SU-DHL-6 (cell line): Measurements from ENCODE around the gene RPL4.

Experiments used
- H2AFZ ChIP-seq: fragments of 200-600 bp; sonication (generic); 2 replicates; pipeline ENCODE4 v1.6.1; 2014; ENCODE audit warnings: low read depth, mild to moderate bottlenecking, moderate library complexity, mixed read lengths, antibody characterized with exemption, low read length; ENCODE audit not compliant: severe bottlenecking
- H3F3A ChIP-seq: fragments of 200-600 bp; shearing (Covaris generic); 2 replicates; pipeline ENCODE4 v1.6.0; 2016; ENCODE audit warnings: antibody characterized with exemption, mild to moderate bottlenecking; ENCODE audit not compliant: insufficient read depth
- H3K27ac ChIP-seq: fragments of 200-600 bp; sonication (generic); 2 replicates; pipeline ENCODE4 v1.5.1; 2016; ENCODE audit warnings: low read depth, mild to moderate bottlenecking, low read length, moderate library complexity, mixed read lengths
- H3K27me3 ChIP-seq: fragments of 200-600 bp; sonication (generic), shearing (Covaris generic); 2 replicates; pipeline ENCODE4 v1.6.0; 2014; ENCODE audit warnings: mild to moderate bottlenecking, low read length
- H3K36me3 ChIP-seq: fragments of 200-600 bp; sonication (generic); 2 replicates; pipeline ENCODE4 v1.6.1; 2014; ENCODE audit warnings: mild to moderate bottlenecking, low read length, mixed read lengths
- H3K4me2 ChIP-seq: fragments of 300-600, 200-600 bp; shearing (Covaris generic), sonication (generic); 2 replicates; pipeline ENCODE4 v1.6.0; 2014; ENCODE audit warnings: low read length, low read depth, mild to moderate bottlenecking; ENCODE audit not compliant: poor library complexity, severe bottlenecking
- H3K4me3 ChIP-seq: fragments of 200-600 bp; sonication (generic); 2 replicates; pipeline ENCODE4 v1.5.1; 2014; ENCODE audit warnings: antibody characterized with exemption, low read length, mild to moderate bottlenecking, mixed read lengths; ENCODE audit not compliant: insufficient read depth, poor library complexity, severe bottlenecking
- H3K79me2 ChIP-seq: fragments of 200-600 bp; sonication (generic); 2 replicates; pipeline ENCODE4 v1.6.1; 2014; ENCODE audit warnings: mild to moderate bottlenecking, low read length, moderate library complexity; ENCODE audit not compliant: insufficient read depth
- H3K9ac ChIP-seq: fragments of 200-600 bp; sonication (generic); 2 replicates; pipeline ENCODE4 v1.7.0; 2014; ENCODE audit warnings: mild to moderate bottlenecking, low read length
- H3K9me2 ChIP-seq: fragments of 200-600 bp; sonication (generic); replicated peaks from 2 replicates; pipeline ENCODE4 v1.6.1; 2014; ENCODE audit warnings: low read length; ENCODE audit not compliant: insufficient read depth
- H3K9me3 ChIP-seq: fragments of 200-600 bp; sonication (generic); 2 replicates; pipeline ENCODE4 v1.6.1; 2014; ENCODE audit warnings: low read length, mixed read lengths; ENCODE audit not compliant: insufficient read depth
- H4K20me1 ChIP-seq: fragments of 200-600 bp; sonication (generic); 2 replicates; pipeline ENCODE4 v1.6.1; 2014; ENCODE audit warnings: low read depth, mild to moderate bottlenecking, antibody characterized with exemption, low read length, moderate library complexity, mixed read lengths
- EZH2phosphoT487 ChIP-seq: fragments of 200-600 bp; sonication (generic), shearing (Covaris generic); conservative IDR thresholded peaks from 2 replicates; pipeline ENCODE4 v1.6.1; 2018; ENCODE audit warnings: mild to moderate bottlenecking, antibody characterized with exemption, low read length, moderate library complexity, mixed read lengths
- TF ChIP-seq, protein P1 (sequence below): fragments of 200-600 bp; sonication (generic); IDR thresholded peaks from one replicate; pipeline ENCODE4 v1.5.1; 2017; ENCODE audit warnings: antibody characterized with exemption, mild to moderate bottlenecking, low read length, moderate library complexity; ENCODE audit not compliant: insufficient read depth, poor library complexity, severe bottlenecking

Gene RPL4

GRCh38 chr15:66504563-66505429 lies at the start of gene RPL4, which contains the start of gene ZWILCH:
Gene RPL4, minus strand, starts transcription at chr15:66504855. Its CDS starts 65 bp downstream, at chr15:66504790.
Gene ZWILCH, plus strand, starts transcription at chr15:66505326. Its CDS starts 13 bp downstream, at chr15:66505339.
- Histone ChIP-seq H3K9ac (peak within 1 kb of the TSS; percentile 94), H3F3A (peaks cover 53% of the 10 kb centered on the region), H3K27ac (peak within 1 kb of the TSS; percentile 88), H2AFZ (peak within 1 kb of the TSS; percentile 76), H3K4me3 (peak within 1 kb of the TSS; percentile 96), H3K4me2 (peak within 1 kb of the TSS; percentile 98), H3K36me3 (peaks cover 51% of the 10 kb centered on the region), H4K20me1 (peaks cover 23% of the 10 kb centered on the region), H3K79me2 (peaks cover 68% of the 10 kb centered on the region), H3K27me3 (no peaks in the 10 kb centered on the region), H3K9me3 (no peaks in the 10 kb centered on the region), H3K9me2 (no peaks in the 10 kb centered on the region)
- TF ChIP-seq, protein P1, sequence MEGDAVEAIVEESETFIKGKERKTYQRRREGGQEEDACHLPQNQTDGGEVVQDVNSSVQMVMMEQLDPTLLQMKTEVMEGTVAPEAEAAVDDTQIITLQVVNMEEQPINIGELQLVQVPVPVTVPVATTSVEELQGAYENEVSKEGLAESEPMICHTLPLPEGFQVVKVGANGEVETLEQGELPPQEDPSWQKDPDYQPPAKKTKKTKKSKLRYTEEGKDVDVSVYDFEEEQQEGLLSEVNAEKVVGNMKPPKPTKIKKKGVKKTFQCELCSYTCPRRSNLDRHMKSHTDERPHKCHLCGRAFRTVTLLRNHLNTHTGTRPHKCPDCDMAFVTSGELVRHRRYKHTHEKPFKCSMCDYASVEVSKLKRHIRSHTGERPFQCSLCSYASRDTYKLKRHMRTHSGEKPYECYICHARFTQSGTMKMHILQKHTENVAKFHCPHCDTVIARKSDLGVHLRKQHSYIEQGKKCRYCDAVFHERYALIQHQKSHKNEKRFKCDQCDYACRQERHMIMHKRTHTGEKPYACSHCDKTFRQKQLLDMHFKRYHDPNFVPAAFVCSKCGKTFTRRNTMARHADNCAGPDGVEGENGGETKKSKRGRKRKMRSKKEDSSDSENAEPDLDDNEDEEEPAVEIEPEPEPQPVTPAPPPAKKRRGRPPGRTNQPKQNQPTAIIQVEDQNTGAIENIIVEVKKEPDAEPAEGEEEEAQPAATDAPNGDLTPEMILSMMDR, result no peak
- no peak for TF ChIP-seq EZH2phosphoT487

DNA sequence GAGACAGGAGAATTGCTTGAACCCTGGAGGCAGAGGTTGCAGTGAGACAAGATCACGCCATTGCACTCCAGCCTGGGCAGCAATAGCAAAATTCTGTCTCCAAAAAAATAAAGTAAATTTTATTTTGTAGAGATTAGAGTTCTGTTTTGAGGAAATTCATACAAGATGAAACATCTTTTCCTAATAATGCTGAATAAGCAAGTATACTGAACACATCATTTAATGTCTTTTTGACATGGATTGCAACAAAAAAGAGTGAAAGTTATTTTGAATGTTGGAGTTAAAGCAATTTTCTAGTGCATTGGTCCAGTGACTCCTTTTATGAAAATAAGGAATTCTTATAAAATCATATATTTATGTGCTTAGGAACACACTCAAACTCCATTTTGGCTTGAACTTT lies 40.6 kb upstream of the RPL4 start:
- Histone ChIP-seq H3K9me3 (no peaks in the 10 kb centered on the region), H4K20me1 (no peaks in the 10 kb centered on the region; the same call in 1 of the 2 replicates), H3K4me3 (no peak overlapping the region), H3K9ac (no peak overlapping the region), H3K79me2 (no peaks in the 10 kb centered on the region), H3K27ac (no peak overlapping the region), H3F3A (no peaks in the 10 kb centered on the region; the same call in 1 of the 2 replicates), H3K4me2 (no peak overlapping the region), H3K9me2 (no peaks in the 10 kb centered on the region), H3K36me3 (peaks cover 35% of the 10 kb centered on the region), H3K27me3 (no peaks in the 10 kb centered on the region), H2AFZ (no peak overlapping the region)
- no peak for TF ChIP-seq EZH2phosphoT487
- TF ChIP-seq, protein P1, result no peak

GRCh38 chr15:66542896-66543295 lies 38.2 kb upstream of the RPL4 start:
- Histone ChIP-seq H3K27me3 (no peaks in the 10 kb centered on the region), H3K4me2 (no peak overlapping the region), H3K27ac (no peak overlapping the region), H2AFZ (no peak overlapping the region), H3K79me2 (no peaks in the 10 kb centered on the region), H3K9me3 (no peaks in the 10 kb centered on the region), H3K4me3 (no peak overlapping the region), H4K20me1 (no peaks in the 10 kb centered on the region; the same call in 1 of the 2 replicates), H3F3A (no peaks in the 10 kb centered on the region; the same call in 1 of the 2 replicates), H3K9me2 (no peaks in the 10 kb centered on the region), H3K36me3 (peaks cover 27% of the 10 kb centered on the region), H3K9ac (no peak overlapping the region)
- no peak for TF ChIP-seq EZH2phosphoT487
- TF ChIP-seq, protein P1, result no peak
